Measurements from ENCODE around the gene ADORA2A.

DNA sequence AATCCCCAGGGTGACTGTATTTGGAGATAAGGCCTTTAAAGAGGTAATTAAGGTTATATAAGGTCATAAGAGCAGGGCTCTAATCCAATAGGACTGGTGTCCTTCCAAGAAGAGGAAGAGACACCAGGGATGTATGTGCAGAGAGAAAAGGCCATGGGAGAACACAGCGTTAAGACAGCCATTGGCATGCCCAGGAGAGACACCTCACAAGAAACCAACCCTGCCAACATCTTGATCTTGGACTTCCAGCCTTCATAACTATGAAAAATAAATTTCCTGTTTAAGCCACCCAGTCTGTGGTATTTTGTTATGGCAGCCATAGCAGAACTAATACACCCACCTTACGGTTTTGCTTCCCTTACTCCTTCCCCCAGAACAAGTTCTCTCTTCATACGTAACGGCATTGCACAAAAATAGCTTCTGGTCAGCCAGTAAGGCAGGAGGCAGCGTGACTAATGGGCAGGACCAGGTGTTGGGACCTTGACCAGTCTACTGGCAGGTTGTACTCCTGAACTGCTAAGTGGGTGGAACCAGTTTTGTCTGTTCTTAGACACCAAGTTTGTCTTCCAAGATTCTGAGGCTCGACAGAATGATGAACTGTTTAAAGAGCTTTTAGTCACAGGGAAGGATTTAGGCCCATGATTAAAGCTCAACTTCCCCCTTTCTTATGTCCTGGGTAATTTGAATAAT is 35.8 kb downstream of the ADORA2A start:
- TF ChIP-seq EED (IDR thresholded peaks at IDR 0.05; ENCODE audit: low read depth) (no peak), SMC3 (IDR thresholded peaks at IDR 0.05; ENCODE audit: borderline replicate concordance, low read length) (no peak), ZNF24 (IDR thresholded peaks at IDR 0.05) (no peak), BCLAF1 (IDR thresholded peaks at IDR 0.05) (no peak)
- TF ChIP-seq, protein P1, sequence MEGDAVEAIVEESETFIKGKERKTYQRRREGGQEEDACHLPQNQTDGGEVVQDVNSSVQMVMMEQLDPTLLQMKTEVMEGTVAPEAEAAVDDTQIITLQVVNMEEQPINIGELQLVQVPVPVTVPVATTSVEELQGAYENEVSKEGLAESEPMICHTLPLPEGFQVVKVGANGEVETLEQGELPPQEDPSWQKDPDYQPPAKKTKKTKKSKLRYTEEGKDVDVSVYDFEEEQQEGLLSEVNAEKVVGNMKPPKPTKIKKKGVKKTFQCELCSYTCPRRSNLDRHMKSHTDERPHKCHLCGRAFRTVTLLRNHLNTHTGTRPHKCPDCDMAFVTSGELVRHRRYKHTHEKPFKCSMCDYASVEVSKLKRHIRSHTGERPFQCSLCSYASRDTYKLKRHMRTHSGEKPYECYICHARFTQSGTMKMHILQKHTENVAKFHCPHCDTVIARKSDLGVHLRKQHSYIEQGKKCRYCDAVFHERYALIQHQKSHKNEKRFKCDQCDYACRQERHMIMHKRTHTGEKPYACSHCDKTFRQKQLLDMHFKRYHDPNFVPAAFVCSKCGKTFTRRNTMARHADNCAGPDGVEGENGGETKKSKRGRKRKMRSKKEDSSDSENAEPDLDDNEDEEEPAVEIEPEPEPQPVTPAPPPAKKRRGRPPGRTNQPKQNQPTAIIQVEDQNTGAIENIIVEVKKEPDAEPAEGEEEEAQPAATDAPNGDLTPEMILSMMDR (IDR thresholded peaks at IDR 0.05 in 2 of 3, conservative IDR thresholded peaks at IDR 0.05 in 1 of 3; ENCODE audit: control insufficient read depth in 2 of 3, extremely low read depth in 1 of 3, insufficient read depth in 1 of 3, low read depth in 3 of 3, low read length in 3 of 3) = no peak
